H9 (cell line): ENCODE data around the gene DOCK10. TPM values are rescaled to one million over a fixed set of nuclear protein-coding genes. Genes with fewer than 3 reads are reported as not detected.

Experiments used
- DNase-seq: peaks from one replicate; pipeline ENCODE4 v3.0.0-alpha.2; 2017
- H2AFZ ChIP-seq: one replicate; pipeline ENCODE4 v1.6.1; 2013; ENCODE audit warnings: mild to moderate bottlenecking, low read length, control low read depth, moderate library complexity
- H2AK5ac ChIP-seq: 2 replicates; pipeline ENCODE4 v1.6.1; 2013; ENCODE audit warnings: low read length, control low read depth, mixed read lengths; ENCODE audit not compliant: insufficient read length
- H2BK120ac ChIP-seq: one replicate; pipeline ENCODE4 v1.6.1; 2013; ENCODE audit warnings: low read depth, mild to moderate bottlenecking, low read length, control low read depth, inconsistent platforms; ENCODE audit not compliant: poor library complexity, severe bottlenecking
- H2BK12ac ChIP-seq: 2 replicates; pipeline ENCODE4 v1.6.1; 2013; ENCODE audit warnings: low read length, control low read depth, mixed read lengths, low read depth; ENCODE audit not compliant: insufficient read length
- H2BK15ac ChIP-seq: 2 replicates; pipeline ENCODE4 v1.6.1; 2013; ENCODE audit warnings: low read depth, low read length, control low read depth
- H2BK20ac ChIP-seq: one replicate; pipeline ENCODE4 v1.6.1; 2013; ENCODE audit warnings: low read depth, mild to moderate bottlenecking, low read length, control low read depth, inconsistent platforms; ENCODE audit not compliant: poor library complexity, severe bottlenecking
- H2BK5ac ChIP-seq: 2 replicates; pipeline ENCODE4 v1.6.1; 2013; ENCODE audit warnings: low read length, control low read depth, mixed read lengths; ENCODE audit not compliant: insufficient read length
- H3K14ac ChIP-seq: 2 replicates; pipeline ENCODE4 v1.6.1; 2013; ENCODE audit warnings: low read length, control low read depth; ENCODE audit not compliant: insufficient read depth
- H3K18ac ChIP-seq: 2 replicates; pipeline ENCODE4 v1.6.1; 2013; ENCODE audit warnings: low read depth, mild to moderate bottlenecking, mixed read lengths, low read length, control low read depth; ENCODE audit not compliant: insufficient read length
- H3K23ac ChIP-seq: 2 replicates; pipeline ENCODE4 v1.6.1; 2013; ENCODE audit warnings: low read length, control low read depth, mixed read lengths, low read depth; ENCODE audit not compliant: insufficient read length
- H3K23me2 ChIP-seq: 2 replicates; pipeline ENCODE4 v1.6.1; 2013; ENCODE audit warnings: low read depth, mild to moderate bottlenecking, mixed read lengths, low read length, control low read depth; ENCODE audit not compliant: insufficient read length, poor library complexity, severe bottlenecking
- H3K27ac ChIP-seq: 2 replicates; pipeline ENCODE4 v1.5.1; 2013; ENCODE audit warnings: low read length, control low read depth, mixed read lengths, low read depth; ENCODE audit not compliant: insufficient read length
- H3K27me3 ChIP-seq: 2 replicates; pipeline ENCODE4 v1.6.1; 2013; ENCODE audit warnings: low read length, control low read depth, inconsistent platforms; ENCODE audit not compliant: insufficient read depth
- H3K4ac ChIP-seq: 2 replicates; pipeline ENCODE4 v1.6.1; 2013; ENCODE audit warnings: low read depth, mild to moderate bottlenecking, control low read depth, inconsistent platforms, low read length, moderate library complexity
- H3K4me1 ChIP-seq: 2 replicates; pipeline ENCODE4 v1.6.1; 2013; ENCODE audit warnings: low read length, control low read depth, inconsistent platforms; ENCODE audit not compliant: insufficient read depth
- H3K4me2 ChIP-seq: 2 replicates; pipeline ENCODE4 v1.6.1; 2013; ENCODE audit warnings: low read length, control low read depth, mixed read lengths; ENCODE audit not compliant: insufficient read length, insufficient read depth
- H3K56ac ChIP-seq: 2 replicates; pipeline ENCODE4 v1.6.1; 2013; ENCODE audit warnings: low read depth, mild to moderate bottlenecking, mixed read lengths, low read length, control low read depth; ENCODE audit not compliant: insufficient read length
- H3K79me1 ChIP-seq: 2 replicates; pipeline ENCODE4 v1.6.1; 2013; ENCODE audit warnings: low read depth, mild to moderate bottlenecking, moderate library complexity, low read length, control low read depth, inconsistent platforms; ENCODE audit not compliant: insufficient read depth, poor library complexity, severe bottlenecking
- H3K79me2 ChIP-seq: 2 replicates; pipeline ENCODE4 v1.6.1; 2013; ENCODE audit warnings: low read length, control low read depth, inconsistent platforms; ENCODE audit not compliant: insufficient read depth
- H3K9ac ChIP-seq: 2 replicates; pipeline ENCODE4 v1.6.1; 2013; ENCODE audit warnings: low read length, control low read depth, mixed read lengths; ENCODE audit not compliant: insufficient read length; ENCODE audit errors: extremely low read depth
- H3K9me3 ChIP-seq: one replicate; pipeline ENCODE4 v1.6.1; 2013; ENCODE audit warnings: low read depth, low read length, inconsistent platforms; ENCODE audit not compliant: control insufficient read depth
- H3T11ph ChIP-seq: one replicate; pipeline ENCODE4 v1.6.1; 2013; ENCODE audit warnings: mild to moderate bottlenecking, low read length, control low read depth, inconsistent platforms
- H4K20me1 ChIP-seq: one replicate; pipeline ENCODE4 v1.6.1; 2013; ENCODE audit not compliant: control insufficient read depth, insufficient read length, insufficient read depth
- H4K5ac ChIP-seq: 2 replicates; pipeline ENCODE4 v1.6.1; 2013; ENCODE audit warnings: low read depth, mild to moderate bottlenecking, mixed read lengths, low read length, control low read depth; ENCODE audit not compliant: insufficient read length
- H4K8ac ChIP-seq: replicated peaks from 2 replicates; pipeline ENCODE4 v1.6.1; 2013; ENCODE audit warnings: low read length, control low read depth, mixed read lengths, low read depth; ENCODE audit not compliant: insufficient read length
- H4K91ac ChIP-seq: 2 replicates; pipeline ENCODE4 v1.6.1; 2013; ENCODE audit warnings: low read depth, mild to moderate bottlenecking, moderate library complexity, mixed read lengths, low read length, control low read depth; ENCODE audit not compliant: insufficient read length
- H3K27ac Mint-ChIP-seq, 3 experiments: 2 replicates in 2 of 3; 3 replicates in 1 of 3; pipeline ENCODE4 v1.8.0; 2020 to 2021; ENCODE audit warnings: mixed read lengths in 3 of 3, mild to moderate bottlenecking in 1 of 3, moderate library complexity in 1 of 3
- H3K27me3 Mint-ChIP-seq: 2 replicates; pipeline ENCODE4 v1.8.0; 2021; ENCODE audit warnings: low read depth, mild to moderate bottlenecking, moderate library complexity, mixed read lengths
- H3K36me3 Mint-ChIP-seq, 3 experiments: 2 replicates in 2 of 3; 3 replicates in 1 of 3; pipeline ENCODE4 v1.8.0; 2020 to 2021; ENCODE audit warnings: low read depth in 3 of 3, mixed read lengths in 3 of 3; ENCODE audit not compliant: insufficient read depth in 1 of 3
- H3K4me1 Mint-ChIP-seq, 2 experiments: 2 replicates each; pipeline ENCODE4 v1.8.0; 2020; ENCODE audit warnings: mixed read lengths in 2 of 2
- H3K4me3 Mint-ChIP-seq, 2 experiments: 2 replicates in 1 of 2; 3 replicates in 1 of 2; pipeline ENCODE4 v1.8.0; 2020 to 2021; ENCODE audit warnings: mild to moderate bottlenecking in 2 of 2, mixed read lengths in 2 of 2, moderate library complexity in 1 of 2
- H3K9me3 Mint-ChIP-seq, 2 experiments: 2 replicates in 1 of 2; 3 replicates in 1 of 2; pipeline ENCODE4 v1.8.0; 2020; ENCODE audit warnings: mild to moderate bottlenecking in 2 of 2, mixed read lengths in 2 of 2, moderate library complexity in 1 of 2
- CTCF ChIP-seq: fragments of 200-600 bp; sonication (generic); conservative IDR thresholded peaks from 3 replicates; pipeline ENCODE4 v1.8.0; 2021; ENCODE audit warnings: antibody characterized with exemption, mild to moderate bottlenecking
- WGBS: extraction: QIAGEN DNeasy Blood & Tissue Kit; methylation state at CpG from one replicate; pipeline ENCODE4 v1.1.7; 2013; ENCODE audit warnings: missing lambda C conversion rate, low lambda C conversion rate, mixed read lengths; ENCODE audit not compliant: insufficient read length; ENCODE audit errors: extremely low coverage; 5-methylcytosine and 5-hydroxymethylcytosine counted together
- total RNA-seq: library from RNA; stranded (reverse); gene quantifications from 2 replicates; pipeline ENCODE4 v1.2.1, GENCODE V29; 2021

DOCK10 gene
- total RNA-seq, 1 experiment from 2014 or later: 0.79 TPM

- no peak overlapping the region for H2BK15ac ChIP-seq
- H2AK5ac ChIP-seq: no peak overlapping the region
- H4K91ac ChIP-seq: no peak overlapping the region
- H3T11ph ChIP-seq: no peak overlapping the region
- no peak overlapping the region for H4K5ac ChIP-seq
- H2BK5ac ChIP-seq: no peak overlapping the region
- H3K56ac ChIP-seq: no peak overlapping the region
- no peak overlapping the region for H3K27ac Mint-ChIP-seq
- no peak overlapping the region for H2BK12ac ChIP-seq
- no peak for TF ChIP-seq CTCF
- H3K23ac ChIP-seq: no peak overlapping the region
- no peak overlapping the region for H3K4me2 ChIP-seq
- H3K27ac ChIP-seq: no peak overlapping the region
- H2AFZ ChIP-seq: no peak overlapping the region
- no peak overlapping the region for H3K18ac ChIP-seq
- no CpG with 5 or more reads among the region's 8 CpGs for WGBS
- no peaks in the 10 kb centered on the region for H3K4me1 ChIP-seq
- no peaks in the 10 kb centered on the region for H3K27me3 ChIP-seq
- no peak overlapping the region for H3K4me3 Mint-ChIP-seq
- no peak overlapping the region for H2BK20ac ChIP-seq
- no peak overlapping the region for H3K9ac ChIP-seq
- DNase-seq: no peak
- H3K4ac ChIP-seq: no peak overlapping the region
- no peaks in the 10 kb centered on the region for H3K36me3 Mint-ChIP-seq
- H4K20me1 ChIP-seq: no peaks in the 10 kb centered on the region
- no peak overlapping the region for H2BK120ac ChIP-seq
- no peak overlapping the region for H4K8ac ChIP-seq
- no peak overlapping the region for H3K14ac ChIP-seq
- H3K9me3 ChIP-seq: no peaks in the 10 kb centered on the region
- H3K79me1 ChIP-seq: no peaks in the 10 kb centered on the region
- H3K9me3 Mint-ChIP-seq: no peaks in the 10 kb centered on the region
- no peaks in the 10 kb centered on the region for H3K27me3 Mint-ChIP-seq
- H3K23me2 ChIP-seq: no peaks in the 10 kb centered on the region
- no peaks in the 10 kb centered on the region for H3K79me2 ChIP-seq
- H3K4me1 Mint-ChIP-seq: 0 out of 4 replicates have a peak, but pooled peaks cover 0 to 2% of the 10 kb centered on the region in 2 experiments
Observed at GRCh38 chr2:224957540-224958461, 84.5 kb downstream of the DOCK10 start.
